ENCODE results near the gene BSDC1.

DNA sequence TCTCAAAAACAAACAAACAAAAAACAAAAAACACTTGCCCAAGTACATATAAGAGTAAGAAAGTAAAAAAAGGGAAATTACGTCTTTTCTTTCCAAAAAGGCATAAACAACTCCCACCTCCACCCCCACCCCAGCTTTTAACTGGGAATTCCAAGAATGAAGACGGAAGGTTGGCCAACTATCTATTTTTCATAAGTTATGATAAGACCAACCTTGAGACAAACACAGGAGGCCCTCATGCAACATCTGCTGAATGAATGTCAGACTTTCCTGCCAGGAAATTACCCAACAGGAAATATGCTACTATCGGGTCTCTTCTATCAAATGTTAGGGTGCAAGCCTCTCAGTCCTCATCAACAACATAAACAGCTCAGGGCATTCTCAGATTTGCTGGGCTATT is 1.9 kb downstream of the BSDC1 start:
- TF ChIP-seq, protein P1, sequence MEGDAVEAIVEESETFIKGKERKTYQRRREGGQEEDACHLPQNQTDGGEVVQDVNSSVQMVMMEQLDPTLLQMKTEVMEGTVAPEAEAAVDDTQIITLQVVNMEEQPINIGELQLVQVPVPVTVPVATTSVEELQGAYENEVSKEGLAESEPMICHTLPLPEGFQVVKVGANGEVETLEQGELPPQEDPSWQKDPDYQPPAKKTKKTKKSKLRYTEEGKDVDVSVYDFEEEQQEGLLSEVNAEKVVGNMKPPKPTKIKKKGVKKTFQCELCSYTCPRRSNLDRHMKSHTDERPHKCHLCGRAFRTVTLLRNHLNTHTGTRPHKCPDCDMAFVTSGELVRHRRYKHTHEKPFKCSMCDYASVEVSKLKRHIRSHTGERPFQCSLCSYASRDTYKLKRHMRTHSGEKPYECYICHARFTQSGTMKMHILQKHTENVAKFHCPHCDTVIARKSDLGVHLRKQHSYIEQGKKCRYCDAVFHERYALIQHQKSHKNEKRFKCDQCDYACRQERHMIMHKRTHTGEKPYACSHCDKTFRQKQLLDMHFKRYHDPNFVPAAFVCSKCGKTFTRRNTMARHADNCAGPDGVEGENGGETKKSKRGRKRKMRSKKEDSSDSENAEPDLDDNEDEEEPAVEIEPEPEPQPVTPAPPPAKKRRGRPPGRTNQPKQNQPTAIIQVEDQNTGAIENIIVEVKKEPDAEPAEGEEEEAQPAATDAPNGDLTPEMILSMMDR (IDR thresholded peaks at IDR 0.05), result no peak
- no peak for TF ChIP-seq POLR2A (IDR thresholded peaks at IDR 0.05)
